Osteoblast (primary cell): ENCODE data around the gene KPNA3. TPM values are rescaled to one million over a fixed set of nuclear protein-coding genes. Genes with fewer than 3 reads are reported as not detected.

Experiments used
- DNase-seq: peaks from one replicate; pipeline ENCODE4 v3.0.0; 2011; ENCODE audit warnings: low spot score, mixed read lengths; ENCODE audit not compliant: insufficient read length; ENCODE audit errors: missing footprints
- H2AFZ ChIP-seq: 2 replicates; pipeline ENCODE4 v1.6.0; 2011; ENCODE audit warnings: mild to moderate bottlenecking, low read length
- H3K27ac ChIP-seq: 2 replicates; pipeline ENCODE4 v1.5.1; 2011; ENCODE audit warnings: mild to moderate bottlenecking, low read depth, low read length, moderate library complexity
- H3K27me3 ChIP-seq: 2 replicates; pipeline ENCODE4 v1.6.0; 2012; ENCODE audit warnings: mild to moderate bottlenecking, control low read depth, inconsistent platforms, low read length, moderate library complexity; ENCODE audit not compliant: insufficient read depth
- H3K36me3 ChIP-seq: 2 replicates; pipeline ENCODE4 v1.5.1; 2011; ENCODE audit warnings: mild to moderate bottlenecking, low read length, control low read depth, moderate library complexity; ENCODE audit not compliant: insufficient read depth
- H3K4me1 ChIP-seq: 2 replicates; pipeline ENCODE4 v1.5.1; 2011; ENCODE audit warnings: mild to moderate bottlenecking, low read length, control low read depth, moderate library complexity; ENCODE audit not compliant: insufficient read depth
- H3K4me2 ChIP-seq: 2 replicates; pipeline ENCODE4 v1.6.0; 2011; ENCODE audit warnings: mild to moderate bottlenecking, low read length; ENCODE audit not compliant: insufficient read depth
- H3K4me3 ChIP-seq: fragments of 200-600 bp; sonication (generic); 3 replicates; pipeline ENCODE4 v1.5.1; 2012; ENCODE audit warnings: mild to moderate bottlenecking, low read length, inconsistent platforms; ENCODE audit not compliant: insufficient read depth
- H3K79me2 ChIP-seq: 2 replicates; pipeline ENCODE4 v1.6.0; 2012; ENCODE audit warnings: mild to moderate bottlenecking, low read length, control low read depth, inconsistent platforms; ENCODE audit not compliant: insufficient read depth
- H3K9me3 ChIP-seq: 2 replicates; pipeline ENCODE4 v1.5.1; 2011; ENCODE audit warnings: low read depth, low read length, control low read depth
- H4K20me1 ChIP-seq: 2 replicates; pipeline ENCODE4 v1.6.0; 2012; ENCODE audit warnings: mild to moderate bottlenecking, low read length, control low read depth; ENCODE audit not compliant: insufficient read depth
- total RNA-seq: library from RNA; depleted of rRNA; stranded (reverse); fragments of >200 nt; gene quantifications from 2 replicates; pipeline ENCODE4 v1.2.3, GENCODE V29; 2012
- TF ChIP-seq, protein P1 (sequence below): IDR thresholded peaks from 2 replicates; pipeline ENCODE4 v1.5.1; 2011; ENCODE audit warnings: mild to moderate bottlenecking, low read depth, low read length, moderate library complexity; ENCODE audit errors: extremely low read depth

Gene KPNA3
- total RNA-seq, 1 donor, result 42.0 TPM

DNA sequence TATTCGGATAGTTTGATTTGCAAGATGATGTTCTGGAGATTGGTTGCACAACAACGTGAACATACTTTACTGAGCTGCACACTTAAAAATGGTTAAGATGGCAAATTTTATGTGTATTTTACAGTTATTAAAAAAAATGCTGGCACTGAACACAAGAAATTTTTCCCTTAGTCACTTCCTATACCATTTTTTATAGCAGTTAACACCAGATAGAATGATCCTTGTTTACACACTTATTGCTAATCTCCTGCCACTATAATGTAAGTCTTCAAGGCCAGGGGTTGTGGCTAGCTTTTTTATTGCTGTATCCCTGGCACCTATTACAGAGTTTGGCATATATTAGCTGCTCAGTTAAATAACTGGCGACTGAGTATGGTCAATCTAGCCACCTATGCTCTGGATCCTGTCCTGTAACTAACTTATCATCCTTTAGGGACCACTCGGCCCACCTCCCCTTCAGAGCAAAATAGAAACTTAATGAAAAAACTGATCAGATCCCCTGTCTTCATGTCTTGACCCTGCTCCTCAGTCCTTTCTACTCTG is 99.2 kb downstream of the KPNA3 start:
- Histone ChIP-seq H3K4me2 (no peak overlapping the region), H3K27me3 (no peaks in the 10 kb centered on the region), H3K79me2 (peaks cover 21% of the 10 kb centered on the region), H3K27ac (no peak overlapping the region), H4K20me1 (peaks cover 9% of the 10 kb centered on the region), H3K4me3 (no peak overlapping the region), H2AFZ (no peak overlapping the region), H3K4me1 (peaks cover 13% of the 10 kb centered on the region), H3K9me3 (no peaks in the 10 kb centered on the region), H3K36me3 (peaks cover 11% of the 10 kb centered on the region)
- TF ChIP-seq, protein P1, sequence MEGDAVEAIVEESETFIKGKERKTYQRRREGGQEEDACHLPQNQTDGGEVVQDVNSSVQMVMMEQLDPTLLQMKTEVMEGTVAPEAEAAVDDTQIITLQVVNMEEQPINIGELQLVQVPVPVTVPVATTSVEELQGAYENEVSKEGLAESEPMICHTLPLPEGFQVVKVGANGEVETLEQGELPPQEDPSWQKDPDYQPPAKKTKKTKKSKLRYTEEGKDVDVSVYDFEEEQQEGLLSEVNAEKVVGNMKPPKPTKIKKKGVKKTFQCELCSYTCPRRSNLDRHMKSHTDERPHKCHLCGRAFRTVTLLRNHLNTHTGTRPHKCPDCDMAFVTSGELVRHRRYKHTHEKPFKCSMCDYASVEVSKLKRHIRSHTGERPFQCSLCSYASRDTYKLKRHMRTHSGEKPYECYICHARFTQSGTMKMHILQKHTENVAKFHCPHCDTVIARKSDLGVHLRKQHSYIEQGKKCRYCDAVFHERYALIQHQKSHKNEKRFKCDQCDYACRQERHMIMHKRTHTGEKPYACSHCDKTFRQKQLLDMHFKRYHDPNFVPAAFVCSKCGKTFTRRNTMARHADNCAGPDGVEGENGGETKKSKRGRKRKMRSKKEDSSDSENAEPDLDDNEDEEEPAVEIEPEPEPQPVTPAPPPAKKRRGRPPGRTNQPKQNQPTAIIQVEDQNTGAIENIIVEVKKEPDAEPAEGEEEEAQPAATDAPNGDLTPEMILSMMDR, result no peak
- DNase-seq, result peak; percentile 68

GRCh38 chr13:49690995-49691784 is 101.3 kb downstream of the KPNA3 start, which contains the start of gene EBPL:
Gene EBPL (minus strand): TSS chr13:49691486. CDS start chr13:49691424, 62 bp downstream.
- peaks cover 13% of the 10 kb centered on the region for H3K4me1 ChIP-seq
- H3K4me3 ChIP-seq, result peak within 1 kb of the TSS; percentile 85
- H3K27me3 ChIP-seq, result no peaks in the 10 kb centered on the region
- peaks cover 35% of the 10 kb centered on the region for H3K79me2 ChIP-seq
- peaks cover 11% of the 10 kb centered on the region for H4K20me1 ChIP-seq
- H2AFZ ChIP-seq, result peak within 1 kb of the TSS; percentile 86
- peak within 1 kb of the TSS; percentile 66 for H3K27ac ChIP-seq
- DNase-seq, result peak; percentile 98
- peak within 1 kb of the TSS; percentile 99 for H3K4me2 ChIP-seq
- TF ChIP-seq, protein P1, result no peak
- H3K36me3 ChIP-seq, result no peaks in the 10 kb centered on the region
- no peaks in the 10 kb centered on the region for H3K9me3 ChIP-seq

DNA sequence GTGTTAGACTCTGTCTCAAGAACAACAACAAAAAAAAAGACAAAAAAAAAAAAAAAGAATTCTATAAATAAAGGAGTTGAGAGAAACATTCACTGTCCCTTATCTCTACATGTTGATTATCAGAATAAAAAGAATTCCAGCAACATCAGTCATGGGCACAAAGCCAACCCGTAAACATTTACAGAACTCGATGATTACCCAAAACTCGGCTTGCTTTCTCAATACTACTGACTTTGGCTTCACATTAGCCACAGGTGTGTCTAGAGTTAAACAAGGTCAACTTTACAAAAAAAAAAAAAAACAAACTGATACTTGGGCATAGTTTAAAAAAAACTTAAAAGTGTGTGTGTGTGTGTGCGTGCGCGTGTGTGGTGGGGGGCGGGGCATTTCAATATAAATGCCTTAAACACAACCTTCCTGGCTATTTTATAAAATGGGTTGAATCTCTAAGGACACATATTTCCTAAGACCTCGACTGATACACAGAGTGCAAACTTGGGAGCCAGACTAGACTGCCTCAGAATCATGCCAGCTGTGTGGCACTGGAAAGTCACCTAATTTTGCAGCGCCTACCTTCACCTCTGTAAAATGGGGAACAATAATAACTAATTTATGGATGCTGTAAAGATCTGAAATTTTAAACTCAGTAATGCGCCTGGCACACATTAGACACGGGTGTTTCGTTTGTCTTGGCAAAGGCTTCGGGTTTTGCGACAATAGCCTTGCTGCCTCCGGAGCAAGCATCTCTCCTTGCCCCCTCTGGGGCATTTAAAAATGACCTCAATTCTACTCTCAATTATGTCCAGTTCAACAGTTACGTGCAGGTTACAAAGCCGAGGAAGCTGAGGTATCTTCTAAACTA is 102.1 kb downstream of the KPNA3 start:
- DNase-seq, result peak; percentile 85
- TF ChIP-seq, protein P1, result no peak
- H3K27ac ChIP-seq, result peak overlapping the region; percentile 66

DNA sequence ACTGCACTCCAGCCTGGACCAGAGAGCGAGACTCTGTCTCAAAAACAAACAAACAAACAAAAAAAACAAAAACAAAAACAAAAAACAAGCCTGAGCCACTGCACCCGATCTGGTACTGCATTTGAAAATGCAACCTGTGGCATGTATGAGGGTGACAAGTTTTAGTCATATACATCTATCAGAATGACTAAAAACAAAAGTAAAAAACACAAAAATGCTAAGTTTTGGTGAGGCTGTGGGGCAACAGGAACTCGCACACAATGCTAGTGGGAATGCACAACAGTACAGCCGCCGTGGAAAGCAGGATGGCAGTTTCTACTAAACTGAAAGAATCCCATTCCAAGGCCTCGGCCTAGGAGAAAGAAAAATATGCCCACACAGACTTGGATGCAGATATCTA is 109.0 kb downstream of the KPNA3 start:
- Histone ChIP-seq H3K27ac (no peak overlapping the region), H4K20me1 (peaks cover 10% of the 10 kb centered on the region), H3K36me3 (no peaks in the 10 kb centered on the region), H2AFZ (no peak overlapping the region), H3K4me3 (no peak overlapping the region), H3K79me2 (peaks cover 39% of the 10 kb centered on the region), H3K4me2 (no peak overlapping the region), H3K27me3 (no peaks in the 10 kb centered on the region), H3K9me3 (no peaks in the 10 kb centered on the region), H3K4me1 (peaks cover 4% of the 10 kb centered on the region)
- DNase-seq, result no peak
- TF ChIP-seq, protein P1, result no peak

More for the DNA sequence above, 102.1 kb downstream of the KPNA3 start:
- peaks cover 39% of the 10 kb centered on the region for H3K79me2 ChIP-seq
- H3K9me3 ChIP-seq, result no peaks in the 10 kb centered on the region
- peak overlapping the region; percentile 99 for H3K4me2 ChIP-seq
- H3K4me1 ChIP-seq, result peaks cover 13% of the 10 kb centered on the region
- peaks cover 14% of the 10 kb centered on the region for H4K20me1 ChIP-seq
- H3K4me3 ChIP-seq, result peak overlapping the region; percentile 85
- no peaks in the 10 kb centered on the region for H3K27me3 ChIP-seq
- H3K36me3 ChIP-seq, result no peaks in the 10 kb centered on the region
- peak overlapping the region; percentile 83 for H2AFZ ChIP-seq
